AG04450 (cell line): ENCODE measurements around the gene KRT6A. TPM values are rescaled to one million over a fixed set of nuclear protein-coding genes. Genes with fewer than 3 reads are reported as not detected.

Experiments used
- CTCF ChIA-PET: fragments of 300-600, 350-600 bp; formaldehyde crosslinking; extraction: SDS; loops from one replicate; lab custom pipeline; 2022; ENCODE audit warnings: antibody characterized with exemption, inconsistent platforms; lab: Charles Lee
- POLR2A ChIA-PET: fragments of 350-600 bp; formaldehyde crosslinking; extraction: SDS; loops from one replicate; lab custom pipeline; 2021; ENCODE audit warnings: antibody characterized with exemption, inconsistent platforms; lab: Yijun Ruan, JAX
- DNase-seq: peaks from one replicate; pipeline ENCODE4 v3.0.0-alpha.2; 2011; ENCODE audit warnings: low read depth, low spot score
- H3K27ac ChIP-seq: one replicate; pipeline ENCODE4 v1.5.1; 2012; ENCODE audit warnings: low read depth, low read length, control low read depth
- H3K27me3 ChIP-seq: one replicate; pipeline ENCODE4 v1.6.0; 2012; ENCODE audit warnings: low read length; ENCODE audit not compliant: control insufficient read depth, insufficient read depth
- H3K4me3 ChIP-seq: 2 replicates; pipeline ENCODE4 v1.5.1; 2011; ENCODE audit warnings: mild to moderate bottlenecking, low read depth, low read length, control low read depth
- H3K9me3 ChIP-seq: 2 replicates; pipeline ENCODE4 v1.5.1; 2012; ENCODE audit warnings: low read length; ENCODE audit not compliant: control insufficient read depth, insufficient read depth
- polyA plus RNA-seq: library from polyadenylated mRNA; depleted of rRNA; stranded (reverse); fragments of >200 nt; gene quantifications from 2 replicates; pipeline ENCODE4 v1.2.3, GENCODE V29; 2011
- TF ChIP-seq, protein P1 (sequence below): IDR thresholded peaks from 2 replicates; pipeline ENCODE4 v1.5.1; 2011; ENCODE audit warnings: low read depth, low read length, control low read depth, inconsistent platforms

The KRT6A gene
- polyA plus RNA-seq, 1 experiment = not detected

DNA sequence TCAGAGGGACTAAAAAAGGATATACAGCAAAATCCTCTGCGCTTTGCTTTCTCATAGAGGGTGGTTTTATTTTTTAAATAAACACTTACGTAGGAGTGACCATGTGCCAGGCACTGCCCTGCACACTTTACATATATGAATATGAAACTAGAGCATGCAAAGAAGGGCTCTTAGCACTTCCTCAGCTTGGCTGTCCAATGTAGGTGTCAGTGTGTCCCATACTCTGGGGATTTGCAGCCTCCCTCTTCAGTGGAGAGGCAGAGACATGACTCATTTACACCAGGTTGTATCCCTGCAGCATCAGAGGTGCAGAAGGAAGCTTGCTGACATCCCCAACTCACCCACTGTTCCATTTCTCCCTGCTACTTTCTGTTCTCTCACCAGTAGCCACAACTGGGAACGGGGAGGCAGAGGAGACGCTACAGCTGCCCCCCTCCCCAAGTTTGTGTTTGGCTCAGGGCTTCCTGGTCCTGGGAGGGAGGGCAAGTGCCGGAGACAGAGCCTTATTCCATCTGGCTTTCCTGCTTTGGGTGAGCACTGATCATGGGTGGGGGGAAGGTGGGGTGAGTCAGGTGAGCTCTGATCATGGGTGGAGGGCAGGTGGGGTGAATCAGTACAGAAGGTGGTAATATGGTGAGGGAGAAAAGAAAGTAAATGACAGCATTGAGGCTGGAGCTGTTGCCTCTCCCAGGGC, 32.0 kb upstream of the KRT6A start:
- no peak for DNase-seq
- peaks cover 10% of the 10 kb centered on the region for H3K27me3 ChIP-seq
- ChIA-PET CTCF (no interaction called here), POLR2A (no interaction called here)
- no peaks in the 10 kb centered on the region; the same call in 1 of the 2 replicates for H3K9me3 ChIP-seq
- TF ChIP-seq, protein P1, sequence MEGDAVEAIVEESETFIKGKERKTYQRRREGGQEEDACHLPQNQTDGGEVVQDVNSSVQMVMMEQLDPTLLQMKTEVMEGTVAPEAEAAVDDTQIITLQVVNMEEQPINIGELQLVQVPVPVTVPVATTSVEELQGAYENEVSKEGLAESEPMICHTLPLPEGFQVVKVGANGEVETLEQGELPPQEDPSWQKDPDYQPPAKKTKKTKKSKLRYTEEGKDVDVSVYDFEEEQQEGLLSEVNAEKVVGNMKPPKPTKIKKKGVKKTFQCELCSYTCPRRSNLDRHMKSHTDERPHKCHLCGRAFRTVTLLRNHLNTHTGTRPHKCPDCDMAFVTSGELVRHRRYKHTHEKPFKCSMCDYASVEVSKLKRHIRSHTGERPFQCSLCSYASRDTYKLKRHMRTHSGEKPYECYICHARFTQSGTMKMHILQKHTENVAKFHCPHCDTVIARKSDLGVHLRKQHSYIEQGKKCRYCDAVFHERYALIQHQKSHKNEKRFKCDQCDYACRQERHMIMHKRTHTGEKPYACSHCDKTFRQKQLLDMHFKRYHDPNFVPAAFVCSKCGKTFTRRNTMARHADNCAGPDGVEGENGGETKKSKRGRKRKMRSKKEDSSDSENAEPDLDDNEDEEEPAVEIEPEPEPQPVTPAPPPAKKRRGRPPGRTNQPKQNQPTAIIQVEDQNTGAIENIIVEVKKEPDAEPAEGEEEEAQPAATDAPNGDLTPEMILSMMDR = no peak
- H3K4me3 ChIP-seq = no peak overlapping the region
- H3K27ac ChIP-seq = no peak overlapping the region

DNA sequence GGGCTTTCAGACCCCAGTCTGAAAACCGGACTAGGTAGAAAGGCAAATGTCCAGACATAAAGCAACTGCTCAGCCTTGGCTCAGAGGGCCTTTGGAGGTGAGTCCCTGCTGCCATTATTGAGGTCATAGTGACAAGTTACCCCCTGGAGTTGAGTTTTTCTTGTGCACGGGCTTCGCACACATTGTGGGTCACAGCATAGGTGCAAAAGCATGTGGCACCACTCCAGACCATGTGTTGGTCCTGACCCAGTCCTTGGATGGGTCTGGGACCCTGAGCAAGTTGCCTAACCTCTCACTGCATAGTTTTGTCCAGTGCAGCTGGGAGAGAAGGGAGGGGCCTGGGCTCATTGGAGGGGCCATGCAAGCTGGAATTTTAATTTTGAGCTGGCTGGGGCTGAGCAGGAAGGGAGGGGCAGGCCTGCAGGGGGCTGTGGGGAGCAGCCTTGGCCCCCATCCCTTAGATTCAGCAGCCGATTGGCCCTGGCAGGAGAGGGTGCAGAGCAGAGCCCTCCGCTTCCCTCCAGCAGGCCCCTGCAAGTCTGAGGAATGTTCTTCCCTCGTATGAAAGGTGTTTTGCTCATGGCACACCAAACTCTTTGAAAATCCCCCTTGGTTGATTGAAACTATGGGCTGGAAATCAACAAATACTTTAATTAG, 31.3 kb upstream of the KRT6A start:
- ChIA-PET CTCF (no interaction called here), POLR2A (no interaction called here)
- TF ChIP-seq, protein P1 = no peak

DNA sequence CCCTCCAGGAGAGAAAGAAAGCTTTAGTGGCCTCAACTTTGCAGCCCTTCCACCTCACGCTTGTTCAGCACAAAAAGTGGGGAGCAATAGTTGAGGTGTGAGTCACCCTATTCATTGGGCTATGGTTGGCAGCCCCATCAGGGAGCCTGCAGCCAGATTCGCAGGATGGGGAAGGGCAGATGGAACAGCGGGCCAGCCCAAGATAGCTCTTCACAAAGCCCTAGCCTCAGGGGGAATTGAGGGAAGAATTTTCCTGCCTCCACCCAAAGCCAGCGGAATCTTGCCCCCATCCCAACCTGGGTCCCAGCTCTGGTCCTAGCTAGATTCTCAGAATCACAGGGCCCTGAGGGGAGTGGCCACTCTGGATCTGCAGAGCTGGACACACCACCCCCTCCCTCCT, 30.8 kb upstream of the KRT6A start:
- POLR2A ChIA-PET = no interaction called here
- Histone ChIP-seq H3K4me3 (no peak overlapping the region), H3K9me3 (no peaks in the 10 kb centered on the region; the same call in 1 of the 2 replicates), H3K27ac (no peak overlapping the region), H3K27me3 (peaks cover 8% of the 10 kb centered on the region)
- TF ChIP-seq, protein P1 = no peak
- DNase-seq = no peak
- CTCF ChIA-PET = no interaction called here

More for the DNA sequence above, 31.3 kb upstream of the KRT6A start:
- no peaks in the 10 kb centered on the region; the same call in 1 of the 2 replicates for H3K9me3 ChIP-seq
- no peak for DNase-seq
- no peak overlapping the region for H3K4me3 ChIP-seq
- peaks cover 8% of the 10 kb centered on the region for H3K27me3 ChIP-seq
- H3K27ac ChIP-seq = no peak overlapping the region

DNA sequence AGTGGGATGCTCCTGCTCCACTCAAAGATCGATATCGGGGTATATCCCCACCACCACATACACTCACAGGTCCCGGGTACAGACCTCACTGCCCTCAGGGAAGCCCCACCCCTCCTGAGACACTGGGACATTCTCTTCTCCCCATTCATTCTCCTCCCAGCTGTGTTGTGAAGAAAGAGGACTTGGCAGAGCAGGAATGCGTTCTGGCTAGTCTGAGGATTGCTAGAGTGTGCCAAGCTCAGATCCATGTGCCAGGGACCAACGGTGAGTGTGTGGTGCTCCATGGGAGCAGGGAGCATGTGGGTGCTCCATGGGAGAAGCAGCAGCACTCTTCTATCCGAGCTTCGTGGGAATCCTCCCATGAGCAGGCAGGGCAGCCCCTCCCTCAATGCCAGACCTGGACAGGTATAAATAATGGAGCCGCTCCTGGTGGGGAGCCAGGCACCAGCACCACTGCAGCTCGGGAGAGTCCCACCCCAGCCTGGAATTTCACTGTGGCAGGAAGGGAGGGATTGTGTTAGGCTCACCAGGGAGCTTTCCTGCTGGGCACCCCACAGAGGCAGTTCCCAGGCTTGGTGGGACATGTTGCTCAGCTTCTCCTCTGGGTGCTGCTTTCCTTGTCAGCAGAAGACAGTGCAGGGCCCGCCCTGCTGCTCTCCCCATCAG, 29.4 kb upstream of the KRT6A start:
- Histone ChIP-seq H3K9me3 (no peaks in the 10 kb centered on the region; the same call in 1 of the 2 replicates), H3K27ac (no peak overlapping the region), H3K4me3 (no peak overlapping the region), H3K27me3 (peaks cover 8% of the 10 kb centered on the region)
- TF ChIP-seq, protein P1 = no peak
- POLR2A ChIA-PET = no interaction called here
- CTCF ChIA-PET = no interaction called here
- no peak for DNase-seq
